ENCODE results near the gene GNPTG. TPM values are rescaled to one million over a fixed set of nuclear protein-coding genes. Genes with fewer than 3 reads are reported as not detected.

Gene GNPTG
- total and polyA plus RNA-seq, 2 of the 13 experiments (the other 11 are each of a cell fraction or from before 2014, with no cell fraction given) = 22.7 to 71.1 TPM

DNA sequence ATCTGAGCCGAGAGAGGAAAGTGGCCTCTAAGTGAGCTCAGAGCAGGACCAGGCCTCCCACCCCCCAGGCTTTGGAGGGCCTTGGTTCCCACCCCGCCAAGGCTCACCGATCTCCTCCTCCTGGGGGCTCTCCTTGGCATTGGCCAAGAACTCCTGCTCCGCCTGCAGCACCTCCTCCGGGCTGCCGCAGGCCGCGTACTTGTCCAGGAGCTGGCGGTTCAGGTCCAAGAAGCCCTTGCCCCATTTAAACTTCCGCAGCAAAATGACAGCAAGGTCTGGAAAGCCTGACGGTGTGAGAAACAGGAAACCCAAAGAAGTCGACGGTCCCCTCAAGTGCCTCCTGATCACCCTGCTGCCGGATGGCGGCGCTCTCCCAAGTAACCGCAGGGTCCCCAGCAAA lies 1.8 kb upstream of the GNPTG start:
- intact Hi-C loops (cut with micrococcal nuclease; ENCODE audit: unreplicated experiment) = no loop called here
- H3K79me2 ChIP-seq (ENCODE audit: insufficient read depth, low read length) = peaks cover 42% of the 10 kb centered on the region
- no peak overlapping the region for H3K9ac ChIP-seq (ENCODE audit: insufficient read depth, low read depth, low read length)
- in situ Hi-C loops (cut with HindIII; ENCODE audit: extremely low pct_ligation_motif_present, low pct_unique_long_range_greater_than_20kb) = no loop called here
- peaks cover 30% of the 10 kb centered on the region for H3K4me1 ChIP-seq (ENCODE audit: insufficient read depth, low read length)
- 99% methylated on average over 14 of the region's 17 CpGs for WGBS (ENCODE audit: low lambda C conversion rate)
- no TSS peak for BruUV-seq (replicated peaks)
- CTCF ChIA-PET (ENCODE audit: low intra/inter-chr PET ratio, low total read pairs) = no interaction called here
- no peak for FAIRE-seq
- H3K27me3 ChIP-seq (ENCODE audit: control insufficient read depth in 1 of 2, insufficient read depth in 2 of 2, low read length in 2 of 2) = no peaks in the 10 kb centered on the region; a peak in 1 of 5 replicates
- no peaks in the 10 kb centered on the region for H4K20me1 ChIP-seq (ENCODE audit: insufficient read depth, low read length)
- no peak overlapping the region for H2AFZ ChIP-seq (ENCODE audit: low read length)
- POLR2A ChIA-PET = no interaction called here
- ATAC-seq = no peak
- H3K4me3 ChIP-seq (replicated peaks in 1 of 3; ENCODE audit: insufficient read depth in 1 of 3, low read depth in 2 of 3, low read length in 3 of 3) = peak overlapping the region in 1 of 3 experiments; percentile 91; a peak in 2 of 6 replicates
- peak overlapping the region; percentile 98; the same call in 1 of the 2 replicates for H3K4me2 ChIP-seq (ENCODE audit: low read depth, low read length)
- H3K9me3 ChIP-seq (ENCODE audit: low read length) = no peaks in the 10 kb centered on the region
- no peak for TF ChIP-seq ZNF7 (CRISPR knock-in tag; IDR thresholded peaks at IDR 0.05)
- TF ChIP-seq HMGA1 (CRISPR knock-in tag; conservative IDR thresholded peaks at IDR 0.05) = no peak
- TF ChIP-seq ONECUT2 (CRISPR knock-in tag; IDR thresholded peaks at IDR 0.05) = no peak
- no peak for TF ChIP-seq ZNF292 (CRISPR knock-in tag; IDR thresholded peaks at IDR 0.05; ENCODE audit: borderline replicate concordance, low read depth)
- no peak for TF ChIP-seq FLYWCH1 (CRISPR knock-in tag; IDR thresholded peaks at IDR 0.05)
- TF ChIP-seq NFKBIZ (CRISPR knock-in tag; IDR thresholded peaks at IDR 0.05) = no peak
- no peak for TF ChIP-seq POLR2AphosphoS2 (IDR thresholded peaks at IDR 0.05; ENCODE audit: low read depth, low read length)
- no peak for TF ChIP-seq BRD4 (CRISPR knock-in tag; IDR thresholded peaks at IDR 0.05)
- TF ChIP-seq, protein P1, sequence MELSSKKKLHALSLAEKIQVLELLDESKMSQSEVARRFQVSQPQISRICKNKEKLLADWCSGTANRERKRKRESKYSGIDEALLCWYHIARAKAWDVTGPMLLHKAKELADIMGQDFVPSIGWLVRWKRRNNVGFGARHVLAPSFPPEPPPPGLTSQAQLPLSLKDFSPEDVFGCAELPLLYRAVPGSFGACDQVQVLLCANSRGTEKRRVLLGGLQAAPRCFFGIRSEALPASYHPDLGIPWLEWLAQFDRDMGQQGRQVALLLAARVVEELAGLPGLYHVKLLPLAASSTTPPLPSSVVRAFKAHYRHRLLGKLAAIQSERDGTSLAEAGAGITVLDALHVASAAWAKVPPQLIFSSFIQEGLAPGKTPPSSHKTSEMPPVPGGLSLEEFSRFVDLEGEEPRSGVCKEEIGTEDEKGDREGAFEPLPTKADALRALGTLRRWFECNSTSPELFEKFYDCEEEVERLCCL (CRISPR knock-in tag; IDR thresholded peaks at IDR 0.05; ENCODE audit: borderline replicate concordance) = no peak
- TF ChIP-seq ERF (CRISPR knock-in tag; IDR thresholded peaks at IDR 0.05) = no peak
- TF ChIP-seq, protein P2, sequence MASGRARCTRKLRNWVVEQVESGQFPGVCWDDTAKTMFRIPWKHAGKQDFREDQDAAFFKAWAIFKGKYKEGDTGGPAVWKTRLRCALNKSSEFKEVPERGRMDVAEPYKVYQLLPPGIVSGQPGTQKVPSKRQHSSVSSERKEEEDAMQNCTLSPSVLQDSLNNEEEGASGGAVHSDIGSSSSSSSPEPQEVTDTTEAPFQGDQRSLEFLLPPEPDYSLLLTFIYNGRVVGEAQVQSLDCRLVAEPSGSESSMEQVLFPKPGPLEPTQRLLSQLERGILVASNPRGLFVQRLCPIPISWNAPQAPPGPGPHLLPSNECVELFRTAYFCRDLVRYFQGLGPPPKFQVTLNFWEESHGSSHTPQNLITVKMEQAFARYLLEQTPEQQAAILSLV (CRISPR knock-in tag; IDR thresholded peaks at IDR 0.05; ENCODE audit: borderline replicate concordance) = no peak
- TF ChIP-seq, protein P3, sequence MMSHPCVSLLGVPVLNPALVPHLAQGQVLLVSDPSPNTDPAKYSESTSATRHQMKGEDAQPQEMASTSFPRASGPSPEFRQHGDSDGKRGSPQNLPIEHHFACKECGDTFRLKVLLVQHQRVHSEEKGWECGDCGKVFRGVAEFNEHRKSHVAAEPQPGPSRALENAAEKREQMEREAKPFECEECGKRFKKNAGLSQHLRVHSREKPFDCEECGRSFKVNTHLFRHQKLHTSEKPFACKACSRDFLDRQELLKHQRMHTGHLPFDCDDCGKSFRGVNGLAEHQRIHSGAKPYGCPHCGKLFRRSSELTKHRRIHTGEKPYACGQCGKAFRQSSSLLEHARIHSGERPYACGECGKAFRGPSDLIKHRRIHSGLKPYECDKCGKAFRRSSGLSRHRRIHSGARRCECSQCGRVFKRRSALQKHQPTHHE (CRISPR knock-in tag; IDR thresholded peaks at IDR 0.05; ENCODE audit: borderline replicate concordance) = no peak
- TF ChIP-seq, protein P4, sequence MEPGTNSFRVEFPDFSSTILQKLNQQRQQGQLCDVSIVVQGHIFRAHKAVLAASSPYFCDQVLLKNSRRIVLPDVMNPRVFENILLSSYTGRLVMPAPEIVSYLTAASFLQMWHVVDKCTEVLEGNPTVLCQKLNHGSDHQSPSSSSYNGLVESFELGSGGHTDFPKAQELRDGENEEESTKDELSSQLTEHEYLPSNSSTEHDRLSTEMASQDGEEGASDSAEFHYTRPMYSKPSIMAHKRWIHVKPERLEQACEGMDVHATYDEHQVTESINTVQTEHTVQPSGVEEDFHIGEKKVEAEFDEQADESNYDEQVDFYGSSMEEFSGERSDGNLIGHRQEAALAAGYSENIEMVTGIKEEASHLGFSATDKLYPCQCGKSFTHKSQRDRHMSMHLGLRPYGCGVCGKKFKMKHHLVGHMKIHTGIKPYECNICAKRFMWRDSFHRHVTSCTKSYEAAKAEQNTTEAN (CRISPR knock-in tag; conservative IDR thresholded peaks at IDR 0.05) = no peak
- TF ChIP-seq ZNF3 (CRISPR knock-in tag; IDR thresholded peaks at IDR 0.05) = no peak
- TF ChIP-seq U2AF2 (IDR thresholded peaks at IDR 0.05; ENCODE audit: low read depth, low read length) = no peak
- no peak for TF ChIP-seq YEATS2 (CRISPR knock-in tag; IDR thresholded peaks at IDR 0.05; ENCODE audit: borderline replicate concordance)
- TF ChIP-seq TGIF2 (CRISPR knock-in tag; IDR thresholded peaks at IDR 0.05) = no peak
- TF ChIP-seq PRPF4 (IDR thresholded peaks at IDR 0.05; ENCODE audit: low read depth, low read length, poor library complexity, severe bottlenecking) = no peak
- no peak for TF ChIP-seq HNRNPLL (IDR thresholded peaks at IDR 0.05; ENCODE audit: low read depth, low read length, poor library complexity, severe bottlenecking)
- no peak for TF ChIP-seq ZNF724P (CRISPR knock-in tag; IDR thresholded peaks at IDR 0.05; ENCODE audit: borderline replicate concordance)
- H3K27ac ChIP-seq (ENCODE audit: extremely low read length, insufficient read depth, low read length) = no peak overlapping the region
- DNase-seq (ENCODE audit: low spot score) = no peak
- peaks cover 6 to 14% of the 10 kb centered on the region in 2 experiments; a peak in 4 of 5 replicates for H3K36me3 ChIP-seq (replicated peaks in 1 of 2; ENCODE audit: control insufficient read depth in 1 of 2, insufficient read depth in 2 of 2, low read length in 2 of 2)
